HCT116 (cell line): ENCODE results near the gene IL1RAPL1. TPM values are rescaled to one million over a fixed set of nuclear protein-coding genes. Genes with fewer than 3 reads are reported as not detected.

Experiments used
- ATAC-seq: fragments of 200-7000 bp; cut with Tn5 transposase; 2 replicates; pipeline ENCODE4 v1.9.1; 2020; ENCODE audit warnings: mild to moderate bottlenecking, moderate library complexity
- BruUV-seq: library from RNA; stranded (reverse); fragments of 400-500 nt; replicated peaks from 2 replicates; lab custom pipeline; 2021; lab: Mats Ljungman, UMichigan
- CTCF ChIA-PET: fragments of 300-600 bp; sonication (Branson Sonifier 250); formaldehyde crosslinking; loops from one replicate; lab custom pipeline; 2021; ENCODE audit warnings: antibody characterized with exemption; lab: Charles Lee
- POLR2A ChIA-PET: fragments of 300-600, 350-600 bp; sonication (Branson Sonifier 250); formaldehyde crosslinking; loops from one replicate; lab custom pipeline; 2021; ENCODE audit warnings: antibody characterized with exemption; lab: Charles Lee
- RAD21 ChIA-PET, 2 experiments: fragments of 300-600 bp; sonication (Branson Sonifier 250); formaldehyde crosslinking; loops; one replicate each; lab custom pipeline; 2023; ENCODE audit warnings: low total read pairs in 2 of 2; ENCODE audit not compliant: uncharacterized antibody in 2 of 2, unreplicated experiment in 2 of 2, low non-redundant PET in 1 of 2; lab: Charles Lee
- DNase-seq: peaks from one replicate; pipeline ENCODE4 v3.0.0-alpha.2; 2010; ENCODE audit warnings: low read depth, low spot score
- H2AFZ ChIP-seq: fragments of 200-600 bp; shearing (Covaris generic), sonication (generic); 2 replicates; pipeline ENCODE4 v1.6.1; 2017; ENCODE audit warnings: low read depth, mixed run types, mixed read lengths, antibody characterized with exemption, low read length; ENCODE audit not compliant: poor library complexity, severe bottlenecking
- H3K27ac ChIP-seq: 2 replicates; pipeline ENCODE4 v1.5.1; 2012; ENCODE audit warnings: low read depth, low read length
- H3K27me3 ChIP-seq: fragments of 200-600 bp; sonication (generic); 2 replicates; pipeline ENCODE4 v1.6.1; 2016; ENCODE audit warnings: mixed run types, low read length, mixed read lengths; ENCODE audit not compliant: insufficient read depth
- H3K36me3 ChIP-seq, 2 experiments: fragments of 200-500 bp in 1 of 2; fragments of 200-600 bp in 1 of 2; sonication (Bioruptor generic) in 1 of 2; sonication (generic) in 1 of 2; 2 replicates each; pipeline versions ENCODE4 v1.5.1 to v1.6.1; 2014 to 2016; ENCODE audit warnings: low read length in 2 of 2, inconsistent platforms in 1 of 2, mixed read lengths in 1 of 2, mixed run types in 1 of 2; ENCODE audit not compliant: insufficient read depth in 2 of 2, control insufficient read depth in 1 of 2
- H3K4me1 ChIP-seq, 2 experiments: fragments of 200-600 bp in 1 of 2; sonication (generic) in 1 of 2; 2 replicates each; pipeline versions ENCODE4 v1.5.1 to v1.6.1; 2012 to 2017; ENCODE audit warnings: low read length in 2 of 2, inconsistent platforms in 1 of 2, mild to moderate bottlenecking in 1 of 2, mixed read lengths in 1 of 2, mixed run types in 1 of 2, moderate library complexity in 1 of 2; ENCODE audit not compliant: insufficient read depth in 2 of 2, control insufficient read depth in 1 of 2
- H3K4me2 ChIP-seq: fragments of 200-600 bp; sonication (generic); 2 replicates; pipeline ENCODE4 v1.6.1; 2017; ENCODE audit warnings: mixed run types, low read length, mixed read lengths
- H3K4me3 ChIP-seq, 2 experiments: fragments of 200-600 bp in 1 of 2; sonication (generic) in 1 of 2; replicated peaks in 1 of 2; 2 replicates each; pipeline ENCODE4 v1.5.1; 2011 to 2016; ENCODE audit warnings: low read length in 2 of 2, control low read depth in 1 of 2, low read depth in 1 of 2, mild to moderate bottlenecking in 1 of 2, mixed read lengths in 1 of 2, mixed run types in 1 of 2
- H3K79me2 ChIP-seq: fragments of 200-600 bp; sonication (generic); 2 replicates; pipeline ENCODE4 v1.6.1; 2017; ENCODE audit warnings: mild to moderate bottlenecking, mixed run types, low read length, moderate library complexity, mixed read lengths; ENCODE audit not compliant: insufficient read depth
- H3K9ac ChIP-seq: fragments of 200-600 bp; sonication (generic); 2 replicates; pipeline ENCODE4 v1.6.1; 2016; ENCODE audit warnings: low read length, mixed read lengths
- H3K9me2 ChIP-seq: fragments of 200-600 bp; sonication (generic), shearing (Covaris generic); 2 replicates; pipeline ENCODE4 v1.6.1; 2017; ENCODE audit warnings: mixed run types, mild to moderate bottlenecking, moderate library complexity; ENCODE audit not compliant: insufficient read depth
- H3K9me3 ChIP-seq, 2 experiments: fragments of 200-500 bp in 1 of 2; fragments of 200-600 bp in 1 of 2; sonication (Bioruptor generic) in 1 of 2; sonication (generic) in 1 of 2; 2 replicates each; pipeline ENCODE4 v1.6.1; 2014 to 2017; ENCODE audit warnings: low read length in 2 of 2, mixed read lengths in 2 of 2, inconsistent platforms in 1 of 2, low read depth in 1 of 2, mild to moderate bottlenecking in 1 of 2, mixed run types in 1 of 2, moderate library complexity in 1 of 2; ENCODE audit not compliant: control insufficient read depth in 1 of 2, insufficient read depth in 1 of 2
- H4K20me1 ChIP-seq: fragments of 200-600 bp; sonication (generic), shearing (Covaris generic); 2 replicates; pipeline ENCODE4 v1.6.1; 2017; ENCODE audit warnings: mixed run types, mild to moderate bottlenecking, moderate library complexity; ENCODE audit not compliant: insufficient read depth
- CBX3 ChIP-seq: IDR thresholded peaks from 2 replicates; pipeline ENCODE4 v1.6.1; 2012; ENCODE audit warnings: low read depth
- CEBPB ChIP-seq: IDR thresholded peaks from 2 replicates; pipeline ENCODE4 v1.6.1; 2012; ENCODE audit warnings: low read depth
- ELF1 ChIP-seq: IDR thresholded peaks from 2 replicates; pipeline ENCODE4 v1.6.1; 2012; ENCODE audit warnings: low read depth, borderline replicate concordance
- EZH2 ChIP-seq: fragments of 200-600 bp; sonication (generic); IDR thresholded peaks from 2 replicates; pipeline ENCODE4 v1.6.1; 2017; ENCODE audit warnings: antibody characterized with exemption, mixed run types
- EZH2phosphoT487 ChIP-seq: fragments of 200-600 bp; IDR thresholded peaks from 2 replicates; pipeline ENCODE4 v1.6.1; 2018; ENCODE audit warnings: antibody characterized with exemption, borderline replicate concordance
- FOSL1 ChIP-seq: IDR thresholded peaks from 2 replicates; pipeline ENCODE4 v1.6.1; 2012; ENCODE audit warnings: low read depth
- RAD21 ChIP-seq: IDR thresholded peaks from 2 replicates; pipeline ENCODE4 v1.6.1; 2012; ENCODE audit warnings: low read depth, mild to moderate bottlenecking
- SP1 ChIP-seq: IDR thresholded peaks from 2 replicates; pipeline ENCODE4 v1.6.1; 2012; ENCODE audit warnings: low read depth
- SRF ChIP-seq: IDR thresholded peaks from 2 replicates; pipeline ENCODE4 v1.6.1; 2012; ENCODE audit warnings: low read depth
- TCF7L2 ChIP-seq: IDR thresholded peaks from 2 replicates; pipeline ENCODE4 v1.7.0; 2011; ENCODE audit warnings: borderline replicate concordance, inconsistent platforms; ENCODE audit not compliant: insufficient read depth, insufficient read length; ENCODE audit errors: extremely low read depth
- YY1 ChIP-seq: IDR thresholded peaks from 2 replicates; pipeline ENCODE4 v1.6.1; 2011; ENCODE audit warnings: low read length, low read depth, moderate library complexity, mild to moderate bottlenecking; ENCODE audit not compliant: insufficient replicate concordance; ENCODE audit errors: extremely low read depth
- ZFX ChIP-seq: fragments of 450-650 bp; IDR thresholded peaks from 2 replicates; pipeline ENCODE4 v1.6.1; 2017
- intact Hi-C: fragments of 100-400 bp; cut with micrococcal nuclease; formaldehyde crosslinking; loops from 2 replicates; pipeline ENCODE4 v1.10.0; 2022
- total RNA-seq: library from RNA; stranded (reverse); gene quantifications from one replicate; pipeline ENCODE4 v1.2.1, GENCODE V29; 2021; ENCODE audit not compliant: unreplicated experiment
- TF ChIP-seq, protein P1 (sequence below), 3 experiments: fragments of 200-600 bp in 1 of 3; sonication (generic) in 1 of 3; IDR thresholded peaks in 2 of 3; conservative IDR thresholded peaks in 1 of 3; 2 replicates each; pipeline ENCODE4 v1.5.1; 2012 to 2017; ENCODE audit warnings: low read depth in 2 of 3, low read length in 2 of 3, antibody characterized with exemption in 1 of 3, borderline replicate concordance in 1 of 3, control low read depth in 1 of 3, mild to moderate bottlenecking in 1 of 3, mixed read lengths in 1 of 3, mixed run types in 1 of 3, moderate library complexity in 1 of 3; ENCODE audit not compliant: insufficient read depth in 1 of 3

IL1RAPL1 gene
- total RNA-seq, 1 experiment from 2014 or later: 2.8 TPM

GRCh38 chrX:29880977-29881376 is 1293.7 kb downstream of the IL1RAPL1 start:
- ATAC-seq: no peak
- no TSS peak for BruUV-seq
- H2AFZ ChIP-seq: no peak overlapping the region
- H3K27me3 ChIP-seq: no peaks in the 10 kb centered on the region
- H3K79me2 ChIP-seq: no peaks in the 10 kb centered on the region
- H3K9me3 ChIP-seq: no peaks in the 10 kb centered on the region
- H3K27ac ChIP-seq: no peak overlapping the region
- CTCF ChIA-PET: no interaction called here
- POLR2A ChIA-PET: no interaction called here
- H3K4me3 ChIP-seq: no peak overlapping the region
- intact Hi-C loops: no loop called here
- RAD21 ChIA-PET: no interaction called here
- no peaks in the 10 kb centered on the region for H4K20me1 ChIP-seq
- H3K9me2 ChIP-seq: no peaks in the 10 kb centered on the region
- no peak overlapping the region for H3K9ac ChIP-seq
- DNase-seq: no peak
- H3K4me2 ChIP-seq: no peak overlapping the region
- no peaks in the 10 kb centered on the region for H3K36me3 ChIP-seq
- H3K4me1 ChIP-seq: no peaks in the 10 kb centered on the region
- TF ChIP-seq ZFX (no peak), RAD21 (no peak), EZH2 (no peak), EZH2phosphoT487 (no peak), FOSL1 (no peak), TCF7L2 (no peak), CBX3 (no peak), SP1 (no peak)
- TF ChIP-seq, protein P1, sequence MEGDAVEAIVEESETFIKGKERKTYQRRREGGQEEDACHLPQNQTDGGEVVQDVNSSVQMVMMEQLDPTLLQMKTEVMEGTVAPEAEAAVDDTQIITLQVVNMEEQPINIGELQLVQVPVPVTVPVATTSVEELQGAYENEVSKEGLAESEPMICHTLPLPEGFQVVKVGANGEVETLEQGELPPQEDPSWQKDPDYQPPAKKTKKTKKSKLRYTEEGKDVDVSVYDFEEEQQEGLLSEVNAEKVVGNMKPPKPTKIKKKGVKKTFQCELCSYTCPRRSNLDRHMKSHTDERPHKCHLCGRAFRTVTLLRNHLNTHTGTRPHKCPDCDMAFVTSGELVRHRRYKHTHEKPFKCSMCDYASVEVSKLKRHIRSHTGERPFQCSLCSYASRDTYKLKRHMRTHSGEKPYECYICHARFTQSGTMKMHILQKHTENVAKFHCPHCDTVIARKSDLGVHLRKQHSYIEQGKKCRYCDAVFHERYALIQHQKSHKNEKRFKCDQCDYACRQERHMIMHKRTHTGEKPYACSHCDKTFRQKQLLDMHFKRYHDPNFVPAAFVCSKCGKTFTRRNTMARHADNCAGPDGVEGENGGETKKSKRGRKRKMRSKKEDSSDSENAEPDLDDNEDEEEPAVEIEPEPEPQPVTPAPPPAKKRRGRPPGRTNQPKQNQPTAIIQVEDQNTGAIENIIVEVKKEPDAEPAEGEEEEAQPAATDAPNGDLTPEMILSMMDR (IDR thresholded peaks at IDR 0.05 in 2 of 3, conservative IDR thresholded peaks at IDR 0.05 in 1 of 3; ENCODE audit: borderline replicate concordance in 1 of 3, insufficient read depth in 1 of 3, low read depth in 2 of 3, low read length in 2 of 3): no peak

- Histone ChIP-seq H3K9me2 (no peaks in the 10 kb centered on the region), H3K4me3 (no peak overlapping the region), H3K79me2 (no peaks in the 10 kb centered on the region), H3K4me1 (no peaks in the 10 kb centered on the region), H3K36me3 (no peaks in the 10 kb centered on the region), H4K20me1 (no peaks in the 10 kb centered on the region), H3K27me3 (no peaks in the 10 kb centered on the region), H3K4me2 (no peak overlapping the region), H3K27ac (no peak overlapping the region), H3K9me3 (no peaks in the 10 kb centered on the region), H2AFZ (no peak overlapping the region), H3K9ac (no peak overlapping the region)
- ChIA-PET CTCF (no interaction called here), RAD21 (no interaction called here), POLR2A (no interaction called here)
- intact Hi-C loops: no loop called here
- ATAC-seq (no peak), DNase-seq (no peak)
- BruUV-seq: no TSS peak
- TF ChIP-seq CBX3 (no peak), YY1 (no peak), ELF1 (no peak), ZFX (no peak), SRF (no peak), TCF7L2 (no peak), EZH2 (no peak), EZH2phosphoT487 (no peak), CEBPB (no peak)
- TF ChIP-seq, protein P1 (IDR thresholded peaks at IDR 0.05 in 2 of 3, conservative IDR thresholded peaks at IDR 0.05 in 1 of 3; ENCODE audit: borderline replicate concordance in 1 of 3, insufficient read depth in 1 of 3, low read depth in 2 of 3, low read length in 2 of 3): no peak
Measured at GRCh38 chrX:29890004-29890403, 1302.8 kb downstream of the IL1RAPL1 start.
